ENCODE data around the gene MIGA2.

- TF ChIP-seq POLR2A (IDR thresholded peaks at IDR 0.05; ENCODE audit: low read depth, low read length) (no peak), CTCF (conservative IDR thresholded peaks at IDR 0.05; ENCODE audit: low read depth, low read length) (no peak), CHD1 (IDR thresholded peaks at IDR 0.05; ENCODE audit: low read depth, low read length) (no peak), USF2 (IDR thresholded peaks at IDR 0.05; ENCODE audit: low read depth, low read length) (no peak), CEBPB (IDR thresholded peaks at IDR 0.05; ENCODE audit: low read depth, low read length) (no peak), MAFK (IDR thresholded peaks at IDR 0.05; ENCODE audit: low read depth, low read length) (no peak), FOS (IDR thresholded peaks at IDR 0.05; ENCODE audit: low read depth, low read length) (no peak), RAD21 (IDR thresholded peaks at IDR 0.05; ENCODE audit: low read length) (no peak), MXI1 (IDR thresholded peaks at IDR 0.05; ENCODE audit: borderline replicate concordance, low read depth, low read length) (no peak), ELK1 (IDR thresholded peaks at IDR 0.05; ENCODE audit: borderline replicate concordance, low read depth, low read length) (no peak), SMC3 (IDR thresholded peaks at IDR 0.05; ENCODE audit: low read depth, low read length) (no peak)
Observed at GRCh38 chr9:129076640-129077037, 40.2 kb downstream of the MIGA2 start.

Data from IMR-90 (cell line).